Left ventricle myocardium inferior (tissue), 1 donor: ENCODE measurements around the gene ARHGAP44. TPM values are rescaled to one million over a fixed set of nuclear protein-coding genes. Genes with fewer than 3 reads are reported as not detected.
"Not testable (repeated sequence)": the region's sequence is repeated elsewhere in the genome, so short reads cannot be mapped to it uniquely, and the experiment has no call there.

Experiments
- DNase-seq: peaks from one replicate; pipeline ENCODE4 v3.0.0-alpha.2; 2020
- H3K27ac ChIP-seq: fragments of 200-600 bp; replicated peaks from 2 replicates; pipeline ENCODE4 v1.8.0; 2021
- H3K27me3 ChIP-seq: fragments of 200-600 bp; 2 replicates; pipeline ENCODE4 v1.8.0; 2021; ENCODE audit warnings: low read depth
- H3K36me3 ChIP-seq: fragments of 200-600 bp; 2 replicates; pipeline ENCODE4 v1.8.0; 2021
- H3K4me1 ChIP-seq: fragments of 200-600 bp; 2 replicates; pipeline ENCODE4 v1.8.0; 2021
- H3K4me3 ChIP-seq: fragments of 200-600 bp; 2 replicates; pipeline ENCODE4 v1.8.0; 2021; ENCODE audit warnings: mild to moderate bottlenecking, moderate library complexity
- H3K9me3 ChIP-seq: fragments of 200-600 bp; replicated peaks from 2 replicates; pipeline ENCODE4 v1.8.0; 2021
- CTCF ChIP-seq: fragments of 200-600 bp; IDR thresholded peaks from 2 replicates; pipeline ENCODE4 v1.8.0; 2021; ENCODE audit warnings: antibody characterized with exemption, mild to moderate bottlenecking, borderline replicate concordance
- intact Hi-C: fragments of 100-400 bp; cut with micrococcal nuclease; formaldehyde crosslinking; loops from one replicate; pipeline ENCODE4 v1.11.0; 2022
- total RNA-seq: library from RNA; stranded (reverse); fragmentation: NEBNext Ultra II Directional; extraction: Animal tissue kit (Norgen Biotek cat#: 25700); gene quantifications from one replicate; pipeline ENCODE4 v1.2.1, GENCODE V29; 2021
- donor health status: DM: no; HTN: yes; CAD: no; lungs with severe emphysema.

Gene ARHGAP44
- total RNA-seq, 1 donor from 2014 or later = 7.2 TPM

GRCh38 chr17:12877953-12878669 is 88.8 kb downstream of the ARHGAP44 start:
- intact Hi-C loops = no loop called here
- no peak for DNase-seq
- no peak overlapping the region for H3K27ac ChIP-seq
- H3K27me3 ChIP-seq = no peaks in the 10 kb centered on the region
- no peaks in the 10 kb centered on the region for H3K36me3 ChIP-seq
- no peak for TF ChIP-seq CTCF
- no peaks in the 10 kb centered on the region for H3K4me1 ChIP-seq
- no peaks in the 10 kb centered on the region for H3K9me3 ChIP-seq
- no peak overlapping the region for H3K4me3 ChIP-seq

- H3K4me1 ChIP-seq, H3K27me3 ChIP-seq, H3K4me3 ChIP-seq, H3K27ac ChIP-seq, H3K36me3 ChIP-seq, H3K9me3 ChIP-seq, intact Hi-C loops, DNase-seq: not testable (repeated sequence)
Measured at GRCh38 chr17:12879096-12879495, 89.8 kb downstream of the ARHGAP44 start.

GRCh38 chr17:12883472-12883871 is 94.2 kb downstream of the ARHGAP44 start:
- no peak overlapping the region for H3K4me3 ChIP-seq
- peaks cover 7% of the 10 kb centered on the region for H3K9me3 ChIP-seq
- TF ChIP-seq CTCF = no peak
- no peak overlapping the region for H3K27ac ChIP-seq
- no peaks in the 10 kb centered on the region for H3K36me3 ChIP-seq
- no peaks in the 10 kb centered on the region for H3K4me1 ChIP-seq
- DNase-seq = no peak
- intact Hi-C loops = no loop called here
- H3K27me3 ChIP-seq = no peaks in the 10 kb centered on the region

GRCh38 chr17:12887088-12887487 is 97.8 kb downstream of the ARHGAP44 start:
- H3K36me3 ChIP-seq = no peaks in the 10 kb centered on the region
- intact Hi-C loops = no loop called here
- TF ChIP-seq CTCF = no peak
- no peak overlapping the region for H3K4me3 ChIP-seq
- H3K27ac ChIP-seq = no peak overlapping the region
- no peaks in the 10 kb centered on the region for H3K27me3 ChIP-seq
- H3K9me3 ChIP-seq = peaks cover 7% of the 10 kb centered on the region
- no peak for DNase-seq
- no peaks in the 10 kb centered on the region for H3K4me1 ChIP-seq

GRCh38 chr17:12896180-12896785 is 107.0 kb downstream of the ARHGAP44 start:
- H3K4me3 ChIP-seq = no peak overlapping the region
- no peaks in the 10 kb centered on the region for H3K9me3 ChIP-seq
- intact Hi-C loops = no loop called here
- H3K4me1 ChIP-seq = no peaks in the 10 kb centered on the region
- DNase-seq = no peak
- H3K36me3 ChIP-seq = no peaks in the 10 kb centered on the region
- no peak for TF ChIP-seq CTCF
- no peaks in the 10 kb centered on the region for H3K27me3 ChIP-seq
- H3K27ac ChIP-seq = no peak overlapping the region

- no peaks in the 10 kb centered on the region for H3K9me3 ChIP-seq
- TF ChIP-seq CTCF = no peak
- intact Hi-C loops = no loop called here
Measured at GRCh38 chr17:12898110-12898509, 108.8 kb downstream of the ARHGAP44 start.

More at GRCh38 chr17:12898110-12898509, 108.8 kb downstream of the ARHGAP44 start:
- H3K4me1 ChIP-seq = no peaks in the 10 kb centered on the region
- H3K36me3 ChIP-seq = no peaks in the 10 kb centered on the region
- H3K27ac ChIP-seq = no peak overlapping the region
- no peaks in the 10 kb centered on the region for H3K27me3 ChIP-seq
- no peak overlapping the region for H3K4me3 ChIP-seq
- no peak for DNase-seq
